Panc1 (cell line): ENCODE data around the gene RTCB. TPM values are rescaled to one million over a fixed set of nuclear protein-coding genes. Genes with fewer than 3 reads are reported as not detected.

Source experiments
- ATAC-seq: fragments of 200-7000 bp; cut with Tn5 transposase; 2 replicates; pipeline ENCODE4 v1.9.1; 2020; ENCODE audit warnings: mild to moderate bottlenecking, moderate library complexity
- BruUV-seq: library from RNA; stranded (reverse); fragments of 400-500 nt; replicated peaks from 2 replicates; lab custom pipeline; 2021; lab: Mats Ljungman, UMichigan
- CTCF ChIA-PET: fragments of 300-600 bp; sonication (Branson Sonifier 250); formaldehyde crosslinking; loops from one replicate; lab custom pipeline; 2022; ENCODE audit warnings: antibody characterized with exemption; lab: Charles Lee
- POLR2A ChIA-PET: fragments of 300-600 bp; sonication (Branson Sonifier 250); formaldehyde crosslinking; loops from one replicate; lab custom pipeline; 2022; ENCODE audit warnings: antibody characterized with exemption; lab: Charles Lee
- DNase-seq: peaks from one replicate; pipeline ENCODE4 v3.0.0-alpha.2; 2010; ENCODE audit warnings: low read depth, low spot score
- H3K27ac ChIP-seq: 2 replicates; pipeline ENCODE4 v1.5.1; 2011; ENCODE audit warnings: mild to moderate bottlenecking, low read length, inconsistent platforms
- H3K27me3 ChIP-seq: fragments of 200-500 bp; sonication (Bioruptor generic); 2 replicates; pipeline ENCODE4 v1.6.0; 2014; ENCODE audit warnings: low read length, inconsistent platforms; ENCODE audit not compliant: control insufficient read depth, insufficient read depth
- H3K36me3 ChIP-seq: fragments of 200-500 bp; sonication (Bioruptor generic); 2 replicates; pipeline ENCODE4 v1.5.1; 2014; ENCODE audit warnings: inconsistent platforms, mild to moderate bottlenecking, low read length, moderate library complexity; ENCODE audit not compliant: control insufficient read depth, insufficient read depth
- H3K4me1 ChIP-seq: 2 replicates; pipeline ENCODE4 v1.5.1; 2011; ENCODE audit warnings: inconsistent platforms, mild to moderate bottlenecking, low read length, moderate library complexity; ENCODE audit not compliant: control insufficient read depth, insufficient read depth
- H3K4me3 ChIP-seq, 2 experiments: 2 replicates each; pipeline ENCODE4 v1.5.1; 2011 to 2012; ENCODE audit warnings: low read depth in 2 of 2, low read length in 2 of 2, mild to moderate bottlenecking in 2 of 2, inconsistent platforms in 1 of 2, moderate library complexity in 1 of 2
- H3K9me3 ChIP-seq: fragments of 200-500 bp; sonication (Bioruptor generic); 2 replicates; pipeline ENCODE4 v1.5.1; 2014; ENCODE audit warnings: low read depth, mild to moderate bottlenecking, inconsistent platforms, low read length, moderate library complexity; ENCODE audit not compliant: control insufficient read depth, insufficient read depth
- POLR2AphosphoS5 ChIP-seq: IDR thresholded peaks from 2 replicates; pipeline ENCODE4 v1.6.1; 2012; ENCODE audit warnings: mild to moderate bottlenecking, low read depth, low read length, moderate library complexity
- SIN3A ChIP-seq: IDR thresholded peaks from 2 replicates; pipeline ENCODE4 v1.6.1; 2012; ENCODE audit warnings: low read depth, mild to moderate bottlenecking, low read length, moderate library complexity, borderline replicate concordance; ENCODE audit not compliant: insufficient read depth
- TCF7L2 ChIP-seq: IDR thresholded peaks from 2 replicates; pipeline ENCODE4 v1.6.1; 2011; ENCODE audit warnings: mild to moderate bottlenecking, low read depth, low read length, inconsistent platforms
- in situ Hi-C: cut with HindIII; loops from 2 replicates; pipeline ENCODE4 v1.10.0; 2016; ENCODE audit warnings: low sequenced_read_pairs, low pct_unique_long_range_greater_than_20kb
- intact Hi-C: fragments of 100-400 bp; cut with micrococcal nuclease; formaldehyde crosslinking; loops from one replicate; pipeline ENCODE4 v1.10.0; 2022; ENCODE audit not compliant: unreplicated experiment
- total RNA-seq: library from RNA; stranded (reverse); gene quantifications from one replicate; pipeline ENCODE4 v1.2.1, GENCODE V29; 2021; ENCODE audit not compliant: unreplicated experiment
- TF ChIP-seq, protein P1 (sequence below): fragments of 450-650 bp; IDR thresholded peaks from 2 replicates; pipeline ENCODE4 v1.5.1; 2017; ENCODE audit warnings: mild to moderate bottlenecking
- TF ChIP-seq, protein P2 (sequence below), 2 experiments: IDR thresholded peaks; 2 replicates each; pipeline ENCODE4 v1.6.1; 2011 to 2012; ENCODE audit warnings: low read depth in 2 of 2, control low read depth in 1 of 2, low read length in 1 of 2, mild to moderate bottlenecking in 1 of 2, moderate library complexity in 1 of 2; ENCODE audit not compliant: insufficient read depth in 1 of 2

Gene RTCB
- total RNA-seq, 1 experiment from 2014 or later, result 55.9 TPM

DNA sequence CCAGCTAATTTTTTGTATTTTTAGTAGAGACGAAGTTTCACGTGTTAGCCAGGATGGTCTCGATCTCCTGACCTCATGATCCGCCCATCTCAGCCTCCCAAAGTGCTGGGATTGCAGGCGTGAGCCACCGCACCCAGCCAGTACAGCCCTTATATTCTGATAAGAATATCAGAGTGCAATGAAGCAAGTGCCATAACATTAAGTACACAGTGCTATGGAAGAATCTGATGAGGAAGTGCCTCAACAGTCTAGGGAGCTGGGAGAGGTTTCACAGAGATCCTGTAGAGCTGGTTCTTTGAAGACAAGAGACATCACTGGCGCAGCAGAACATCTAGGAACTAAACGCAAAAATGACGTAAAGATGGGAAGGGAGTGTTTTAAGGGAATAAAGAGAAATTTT lies 2.1 kb downstream of the RTCB start:
- in situ Hi-C loops, result no loop called here
- Histone ChIP-seq H3K27me3 (no peaks in the 10 kb centered on the region), H3K27ac (no peak overlapping the region), H3K4me1 (no peaks in the 10 kb centered on the region), H3K4me3 (no peak overlapping the region), H3K36me3 (peaks cover 10% of the 10 kb centered on the region), H3K9me3 (no peaks in the 10 kb centered on the region)
- TF ChIP-seq TCF7L2 (no peak), SIN3A (no peak), POLR2AphosphoS5 (no peak)
- TF ChIP-seq, protein P1, sequence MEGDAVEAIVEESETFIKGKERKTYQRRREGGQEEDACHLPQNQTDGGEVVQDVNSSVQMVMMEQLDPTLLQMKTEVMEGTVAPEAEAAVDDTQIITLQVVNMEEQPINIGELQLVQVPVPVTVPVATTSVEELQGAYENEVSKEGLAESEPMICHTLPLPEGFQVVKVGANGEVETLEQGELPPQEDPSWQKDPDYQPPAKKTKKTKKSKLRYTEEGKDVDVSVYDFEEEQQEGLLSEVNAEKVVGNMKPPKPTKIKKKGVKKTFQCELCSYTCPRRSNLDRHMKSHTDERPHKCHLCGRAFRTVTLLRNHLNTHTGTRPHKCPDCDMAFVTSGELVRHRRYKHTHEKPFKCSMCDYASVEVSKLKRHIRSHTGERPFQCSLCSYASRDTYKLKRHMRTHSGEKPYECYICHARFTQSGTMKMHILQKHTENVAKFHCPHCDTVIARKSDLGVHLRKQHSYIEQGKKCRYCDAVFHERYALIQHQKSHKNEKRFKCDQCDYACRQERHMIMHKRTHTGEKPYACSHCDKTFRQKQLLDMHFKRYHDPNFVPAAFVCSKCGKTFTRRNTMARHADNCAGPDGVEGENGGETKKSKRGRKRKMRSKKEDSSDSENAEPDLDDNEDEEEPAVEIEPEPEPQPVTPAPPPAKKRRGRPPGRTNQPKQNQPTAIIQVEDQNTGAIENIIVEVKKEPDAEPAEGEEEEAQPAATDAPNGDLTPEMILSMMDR, result no peak
- TF ChIP-seq, protein P2, sequence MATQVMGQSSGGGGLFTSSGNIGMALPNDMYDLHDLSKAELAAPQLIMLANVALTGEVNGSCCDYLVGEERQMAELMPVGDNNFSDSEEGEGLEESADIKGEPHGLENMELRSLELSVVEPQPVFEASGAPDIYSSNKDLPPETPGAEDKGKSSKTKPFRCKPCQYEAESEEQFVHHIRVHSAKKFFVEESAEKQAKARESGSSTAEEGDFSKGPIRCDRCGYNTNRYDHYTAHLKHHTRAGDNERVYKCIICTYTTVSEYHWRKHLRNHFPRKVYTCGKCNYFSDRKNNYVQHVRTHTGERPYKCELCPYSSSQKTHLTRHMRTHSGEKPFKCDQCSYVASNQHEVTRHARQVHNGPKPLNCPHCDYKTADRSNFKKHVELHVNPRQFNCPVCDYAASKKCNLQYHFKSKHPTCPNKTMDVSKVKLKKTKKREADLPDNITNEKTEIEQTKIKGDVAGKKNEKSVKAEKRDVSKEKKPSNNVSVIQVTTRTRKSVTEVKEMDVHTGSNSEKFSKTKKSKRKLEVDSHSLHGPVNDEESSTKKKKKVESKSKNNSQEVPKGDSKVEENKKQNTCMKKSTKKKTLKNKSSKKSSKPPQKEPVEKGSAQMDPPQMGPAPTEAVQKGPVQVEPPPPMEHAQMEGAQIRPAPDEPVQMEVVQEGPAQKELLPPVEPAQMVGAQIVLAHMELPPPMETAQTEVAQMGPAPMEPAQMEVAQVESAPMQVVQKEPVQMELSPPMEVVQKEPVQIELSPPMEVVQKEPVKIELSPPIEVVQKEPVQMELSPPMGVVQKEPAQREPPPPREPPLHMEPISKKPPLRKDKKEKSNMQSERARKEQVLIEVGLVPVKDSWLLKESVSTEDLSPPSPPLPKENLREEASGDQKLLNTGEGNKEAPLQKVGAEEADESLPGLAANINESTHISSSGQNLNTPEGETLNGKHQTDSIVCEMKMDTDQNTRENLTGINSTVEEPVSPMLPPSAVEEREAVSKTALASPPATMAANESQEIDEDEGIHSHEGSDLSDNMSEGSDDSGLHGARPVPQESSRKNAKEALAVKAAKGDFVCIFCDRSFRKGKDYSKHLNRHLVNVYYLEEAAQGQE (IDR thresholded peaks at IDR 0.05; ENCODE audit: insufficient read depth in 1 of 2, low read depth in 2 of 2, low read length in 1 of 2), result no peak
- BruUV-seq, result no TSS peak
- ChIA-PET CTCF (no interaction called here), POLR2A (interaction anchor here (0.6 kb wide), 1 partner anchor 38 kb away, joined by 4 read pairs; no protein-coding TSS in a partner anchor)
- intact Hi-C loops, result no loop called here
- DNase-seq, result no peak
- ATAC-seq, result no peak

DNA sequence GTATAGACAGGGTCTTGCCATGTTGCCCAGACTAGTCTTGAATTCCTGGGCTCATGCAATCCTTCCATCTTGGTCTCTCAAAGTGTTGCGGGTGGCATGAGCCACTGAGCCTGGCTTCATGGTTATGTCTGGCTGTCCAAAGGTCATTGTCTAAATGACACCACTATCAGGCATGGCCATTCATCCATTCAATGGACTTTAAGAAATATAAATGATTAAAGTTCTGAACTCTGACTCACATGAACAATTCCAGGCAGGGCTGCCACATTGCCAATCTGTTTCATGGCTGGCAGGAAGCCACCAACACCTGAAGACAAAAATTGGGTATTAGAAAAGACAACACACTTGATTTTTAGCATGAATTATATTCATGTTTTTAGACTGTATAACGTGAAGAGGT lies 4.1 kb downstream of the RTCB start:
- in situ Hi-C loops, result no loop called here
- Histone ChIP-seq H3K27ac (no peak overlapping the region), H3K27me3 (no peaks in the 10 kb centered on the region), H3K4me3 (no peak overlapping the region), H3K9me3 (no peaks in the 10 kb centered on the region), H3K4me1 (no peaks in the 10 kb centered on the region), H3K36me3 (peaks cover 10% of the 10 kb centered on the region)
- intact Hi-C loops, result no loop called here
- no peak for DNase-seq
- TF ChIP-seq, protein P1, result no peak
- TF ChIP-seq, protein P2 (IDR thresholded peaks at IDR 0.05; ENCODE audit: insufficient read depth in 1 of 2, low read depth in 2 of 2, low read length in 1 of 2), result no peak
- no peak for TF ChIP-seq TCF7L2
- TF ChIP-seq POLR2AphosphoS5, result no peak
- no peak for TF ChIP-seq SIN3A
- ChIA-PET CTCF (no interaction called here), POLR2A (no interaction called here)
- BruUV-seq, result no TSS peak
- ATAC-seq, result no peak
